Measurements from ENCODE around the gene EXOC1.

EXOC1 gene

DNA sequence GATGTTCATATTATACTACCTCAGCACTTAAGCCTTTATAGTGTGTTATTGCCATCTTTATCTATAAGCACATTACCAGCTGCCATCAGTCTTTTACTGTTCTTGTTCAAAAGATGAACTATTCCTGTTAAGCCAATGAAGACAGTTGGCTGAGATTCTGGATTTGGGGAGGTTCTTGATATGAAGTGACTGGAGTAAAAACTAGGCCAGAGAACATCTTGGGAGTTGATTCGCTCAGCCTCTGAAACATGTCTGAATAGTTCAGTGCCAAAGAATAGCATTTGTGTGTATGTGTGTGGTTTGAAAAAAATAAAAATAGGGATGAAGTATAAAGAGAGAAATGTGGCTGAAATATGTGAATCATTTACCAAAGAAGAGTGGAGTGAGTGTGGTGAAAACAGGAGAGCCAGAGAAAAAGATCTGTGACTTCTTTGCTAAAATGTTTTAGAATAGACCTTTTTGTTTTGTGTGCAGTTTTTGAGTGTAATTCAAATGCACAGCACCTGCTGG lies 15.2 kb downstream of the EXOC1 start:
- no peak overlapping the region for H3K4me3 ChIP-seq (ENCODE audit: low read depth, low read length)
- DNase-seq (ENCODE audit: low read depth), result no peak
- TF ChIP-seq POLR2A (IDR thresholded peaks at IDR 0.05; ENCODE audit: extremely low read depth, insufficient read length) (no peak), MYC (IDR thresholded peaks at IDR 0.05; ENCODE audit: low read depth, low read length) (no peak), MAX (IDR thresholded peaks at IDR 0.05; ENCODE audit: low read depth, low read length) (no peak)
- TF ChIP-seq, protein P1, sequence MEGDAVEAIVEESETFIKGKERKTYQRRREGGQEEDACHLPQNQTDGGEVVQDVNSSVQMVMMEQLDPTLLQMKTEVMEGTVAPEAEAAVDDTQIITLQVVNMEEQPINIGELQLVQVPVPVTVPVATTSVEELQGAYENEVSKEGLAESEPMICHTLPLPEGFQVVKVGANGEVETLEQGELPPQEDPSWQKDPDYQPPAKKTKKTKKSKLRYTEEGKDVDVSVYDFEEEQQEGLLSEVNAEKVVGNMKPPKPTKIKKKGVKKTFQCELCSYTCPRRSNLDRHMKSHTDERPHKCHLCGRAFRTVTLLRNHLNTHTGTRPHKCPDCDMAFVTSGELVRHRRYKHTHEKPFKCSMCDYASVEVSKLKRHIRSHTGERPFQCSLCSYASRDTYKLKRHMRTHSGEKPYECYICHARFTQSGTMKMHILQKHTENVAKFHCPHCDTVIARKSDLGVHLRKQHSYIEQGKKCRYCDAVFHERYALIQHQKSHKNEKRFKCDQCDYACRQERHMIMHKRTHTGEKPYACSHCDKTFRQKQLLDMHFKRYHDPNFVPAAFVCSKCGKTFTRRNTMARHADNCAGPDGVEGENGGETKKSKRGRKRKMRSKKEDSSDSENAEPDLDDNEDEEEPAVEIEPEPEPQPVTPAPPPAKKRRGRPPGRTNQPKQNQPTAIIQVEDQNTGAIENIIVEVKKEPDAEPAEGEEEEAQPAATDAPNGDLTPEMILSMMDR (IDR thresholded peaks at IDR 0.05; ENCODE audit: low read depth, low read length), result no peak

- no peak for DNase-seq (ENCODE audit: low read depth)
- TF ChIP-seq MAX (IDR thresholded peaks at IDR 0.05; ENCODE audit: low read depth, low read length) (no peak), MYC (IDR thresholded peaks at IDR 0.05; ENCODE audit: low read depth, low read length) (no peak), POLR2A (IDR thresholded peaks at IDR 0.05; ENCODE audit: extremely low read depth, insufficient read length) (no peak)
- TF ChIP-seq, protein P1 (IDR thresholded peaks at IDR 0.05; ENCODE audit: low read depth, low read length), result no peak
- no peak overlapping the region for H3K4me3 ChIP-seq (ENCODE audit: low read depth, low read length)
These were observed 17.9 kb downstream of the EXOC1 start for GRCh38 chr4:55871299-55871800.

- H3K4me3 ChIP-seq (ENCODE audit: low read depth, low read length), result no peak overlapping the region
- DNase-seq (ENCODE audit: low read depth), result no peak
- TF ChIP-seq MYC (IDR thresholded peaks at IDR 0.05; ENCODE audit: low read depth, low read length) (no peak), POLR2A (IDR thresholded peaks at IDR 0.05; ENCODE audit: extremely low read depth, insufficient read length) (no peak), MAX (IDR thresholded peaks at IDR 0.05; ENCODE audit: low read depth, low read length) (no peak)
- TF ChIP-seq, protein P1 (IDR thresholded peaks at IDR 0.05; ENCODE audit: low read depth, low read length), result no peak
These were observed 21.4 kb downstream of the EXOC1 start for GRCh38 chr4:55874831-55875230.

- no peak for DNase-seq (ENCODE audit: low read depth)
- no peak overlapping the region for H3K4me3 ChIP-seq (ENCODE audit: low read depth, low read length)
- TF ChIP-seq POLR2A (IDR thresholded peaks at IDR 0.05; ENCODE audit: extremely low read depth, insufficient read length), result no peak
These were observed 22.9 kb downstream of the EXOC1 start for GRCh38 chr4:55876387-55876786.

DNA sequence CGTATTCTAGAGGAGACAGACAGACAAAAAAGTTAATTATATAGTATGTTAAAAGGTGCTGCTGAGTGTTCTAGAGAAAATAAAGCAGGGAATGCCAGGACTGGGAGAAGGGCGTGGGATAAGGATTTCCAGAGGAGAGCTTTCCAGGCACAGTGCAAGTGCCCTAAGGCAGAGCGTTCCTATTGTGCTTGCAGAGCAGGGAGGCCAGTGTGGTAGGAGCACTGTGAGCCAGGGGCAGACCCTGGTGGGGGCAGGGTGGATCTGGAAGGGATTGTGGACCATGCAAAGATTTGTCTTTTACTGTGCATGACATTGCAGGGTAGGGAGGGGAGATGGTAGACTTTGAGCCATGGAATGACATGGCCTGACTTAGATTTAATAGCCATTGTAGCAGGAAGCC lies 25.8 kb downstream of the EXOC1 start:
- no peak overlapping the region for H3K4me3 ChIP-seq (ENCODE audit: low read depth, low read length)
- DNase-seq (ENCODE audit: low read depth), result no peak
- TF ChIP-seq MYC (IDR thresholded peaks at IDR 0.05; ENCODE audit: low read depth, low read length), result no peak
- TF ChIP-seq, protein P1 (IDR thresholded peaks at IDR 0.05; ENCODE audit: low read depth, low read length), result no peak
- no peak for TF ChIP-seq MAX (IDR thresholded peaks at IDR 0.05; ENCODE audit: low read depth, low read length)
- no peak for TF ChIP-seq POLR2A (IDR thresholded peaks at IDR 0.05; ENCODE audit: extremely low read depth, insufficient read length)

GRCh38 chr4:55880652-55881280 lies 27.3 kb downstream of the EXOC1 start:
- TF ChIP-seq MAX (IDR thresholded peaks at IDR 0.05; ENCODE audit: low read depth, low read length), result no peak
- no peak for TF ChIP-seq POLR2A (IDR thresholded peaks at IDR 0.05; ENCODE audit: extremely low read depth, insufficient read length)
- TF ChIP-seq, protein P1 (IDR thresholded peaks at IDR 0.05; ENCODE audit: low read depth, low read length), result no peak
- no peak for TF ChIP-seq MYC (IDR thresholded peaks at IDR 0.05; ENCODE audit: low read depth, low read length)
- H3K4me3 ChIP-seq (ENCODE audit: low read depth, low read length), result no peak overlapping the region
- no peak for DNase-seq (ENCODE audit: low read depth)
